ENCODE measurements around the gene B3GNT4.

DNA sequence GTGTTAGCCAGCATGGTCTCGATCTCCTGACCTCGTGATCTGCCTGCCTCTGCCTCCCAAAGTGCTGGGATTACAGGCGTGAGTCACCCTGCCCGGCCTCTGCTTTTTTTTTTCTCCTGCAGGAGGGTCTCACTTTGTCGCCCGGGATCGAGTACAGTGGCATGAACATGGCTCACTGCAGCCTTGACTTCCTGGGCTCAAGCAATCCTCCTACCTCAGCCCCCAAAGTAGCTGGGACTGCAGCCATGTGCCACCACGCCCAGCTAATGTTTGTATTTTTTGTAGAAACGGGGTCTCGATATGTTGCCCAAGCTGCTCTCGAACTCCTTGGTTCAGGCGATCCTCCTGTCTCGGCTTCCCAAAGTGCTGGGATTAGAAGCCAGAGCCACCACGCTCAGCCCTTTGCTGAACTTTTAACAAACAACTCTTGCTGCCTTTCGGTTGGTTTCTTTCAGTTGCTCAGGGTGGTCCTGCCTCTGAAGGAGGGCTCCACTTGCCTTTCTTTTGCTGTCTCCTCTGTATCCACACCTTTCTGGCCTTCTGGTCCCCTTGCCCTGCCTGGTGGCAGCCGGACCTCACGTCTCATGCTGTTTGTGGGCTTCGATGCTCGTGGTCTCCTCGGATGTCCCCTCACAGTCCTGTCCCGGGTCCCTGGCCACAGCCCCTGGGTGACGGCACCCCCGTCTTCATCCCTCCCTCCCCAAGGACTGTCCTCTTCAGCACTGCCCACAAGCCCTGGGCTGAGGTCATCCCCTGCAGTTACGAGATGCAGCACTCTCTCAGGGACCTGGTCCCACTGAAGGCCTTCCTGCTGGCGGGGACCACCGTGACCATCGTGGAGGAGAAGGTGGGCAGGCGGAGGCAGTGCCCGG is 3.8 kb upstream of the B3GNT4 start:
- TF ChIP-seq, protein P1, sequence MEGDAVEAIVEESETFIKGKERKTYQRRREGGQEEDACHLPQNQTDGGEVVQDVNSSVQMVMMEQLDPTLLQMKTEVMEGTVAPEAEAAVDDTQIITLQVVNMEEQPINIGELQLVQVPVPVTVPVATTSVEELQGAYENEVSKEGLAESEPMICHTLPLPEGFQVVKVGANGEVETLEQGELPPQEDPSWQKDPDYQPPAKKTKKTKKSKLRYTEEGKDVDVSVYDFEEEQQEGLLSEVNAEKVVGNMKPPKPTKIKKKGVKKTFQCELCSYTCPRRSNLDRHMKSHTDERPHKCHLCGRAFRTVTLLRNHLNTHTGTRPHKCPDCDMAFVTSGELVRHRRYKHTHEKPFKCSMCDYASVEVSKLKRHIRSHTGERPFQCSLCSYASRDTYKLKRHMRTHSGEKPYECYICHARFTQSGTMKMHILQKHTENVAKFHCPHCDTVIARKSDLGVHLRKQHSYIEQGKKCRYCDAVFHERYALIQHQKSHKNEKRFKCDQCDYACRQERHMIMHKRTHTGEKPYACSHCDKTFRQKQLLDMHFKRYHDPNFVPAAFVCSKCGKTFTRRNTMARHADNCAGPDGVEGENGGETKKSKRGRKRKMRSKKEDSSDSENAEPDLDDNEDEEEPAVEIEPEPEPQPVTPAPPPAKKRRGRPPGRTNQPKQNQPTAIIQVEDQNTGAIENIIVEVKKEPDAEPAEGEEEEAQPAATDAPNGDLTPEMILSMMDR (IDR thresholded peaks at IDR 0.05; ENCODE audit: insufficient read depth, low read length, poor library complexity, severe bottlenecking) = no peak
- no peak for TF ChIP-seq EZH2phosphoT487 (conservative IDR thresholded peaks at IDR 0.05; ENCODE audit: low read length)
